Measurements from ENCODE around the gene GPR139.

GPR139 gene

DNA sequence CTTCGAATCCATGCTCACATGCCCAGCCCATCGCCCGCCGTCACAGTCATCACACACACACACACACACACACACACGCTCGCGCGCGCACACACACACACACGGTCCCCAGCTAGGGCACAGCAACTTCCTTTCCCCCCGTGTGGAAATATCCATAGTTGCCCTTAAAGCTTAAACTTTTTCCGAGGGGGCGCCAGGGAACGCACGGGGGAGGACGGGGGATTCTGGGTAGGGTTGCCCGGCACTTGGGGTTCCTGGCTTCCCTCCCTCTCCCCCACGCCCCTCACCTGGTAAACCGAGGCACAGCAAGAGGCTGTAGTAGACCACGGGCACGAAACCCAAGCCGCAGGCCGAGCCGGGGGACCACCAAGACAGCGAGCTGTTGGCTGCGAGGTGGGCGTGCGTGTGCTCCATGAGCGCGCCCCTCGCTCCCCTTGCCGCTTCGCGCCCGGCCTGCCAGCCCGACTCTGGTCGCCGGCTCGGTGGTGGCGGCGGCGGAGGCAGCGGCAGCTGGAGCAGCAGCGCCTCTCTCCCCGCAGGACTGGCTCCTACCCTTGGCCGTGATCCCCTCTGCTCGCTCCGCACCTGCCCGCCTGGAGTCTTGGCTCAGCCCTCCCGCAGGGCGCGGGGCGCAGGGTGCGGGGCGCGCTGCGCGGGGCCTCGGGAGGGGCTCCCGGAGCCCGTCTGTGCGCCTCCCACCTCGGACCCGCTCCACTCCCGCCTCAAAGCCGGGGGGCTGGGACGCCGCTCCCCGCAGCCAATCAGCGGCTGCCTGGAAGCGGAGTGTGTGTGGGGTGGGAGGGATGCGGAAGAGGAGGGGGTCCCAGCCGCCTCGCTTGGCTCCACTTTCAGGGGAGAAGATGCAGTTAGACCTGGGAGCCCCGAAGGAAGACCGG lies at the start of gene GPR139:
TSS of gene GPR139 (minus strand) at position 688 of the 896 bp plus-strand sequence. CDS start at position 414, 274 bp downstream.
- DNase-seq: no peak

DNA sequence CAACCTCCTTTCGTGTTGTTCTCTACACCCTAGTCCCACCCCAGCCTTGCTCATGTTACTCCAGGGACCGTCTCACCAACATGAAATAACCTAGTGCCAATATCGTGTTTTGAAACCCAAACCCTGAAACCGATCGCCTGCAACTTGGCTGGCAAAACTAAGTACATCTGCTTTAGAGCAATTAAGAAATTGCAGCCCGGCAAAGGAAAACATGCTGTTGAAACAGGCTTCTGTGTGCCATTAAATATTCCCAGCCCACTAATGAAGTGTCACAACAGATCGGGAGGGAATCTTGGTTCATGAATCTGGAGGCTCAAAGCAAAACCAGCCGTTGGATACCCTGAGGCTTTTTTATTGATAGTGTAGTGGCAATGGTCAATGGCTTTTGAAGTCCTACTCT lies 48.3 kb upstream of the GPR139 start:
- DNase-seq: no peak

DNA sequence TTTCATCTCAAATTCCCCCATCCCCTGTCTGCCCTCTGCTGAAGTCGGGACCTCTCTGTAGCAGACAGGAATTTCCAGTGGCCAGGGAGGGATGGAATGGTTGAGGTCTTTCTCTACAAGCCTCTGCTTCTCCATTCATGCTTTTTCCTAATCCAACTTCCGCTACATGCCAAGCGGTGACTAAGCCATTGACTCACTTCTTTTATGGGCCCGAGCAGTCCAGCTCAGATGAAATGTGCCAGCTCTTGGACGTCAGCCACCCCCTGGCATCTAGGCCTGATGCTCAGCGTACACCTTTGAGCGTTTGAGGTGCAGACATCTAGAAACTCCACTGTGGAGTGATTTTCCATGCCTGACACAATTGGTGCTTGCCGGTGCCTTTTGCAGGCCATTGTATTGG lies 40.7 kb upstream of the GPR139 start:
- no peak for DNase-seq

DNA sequence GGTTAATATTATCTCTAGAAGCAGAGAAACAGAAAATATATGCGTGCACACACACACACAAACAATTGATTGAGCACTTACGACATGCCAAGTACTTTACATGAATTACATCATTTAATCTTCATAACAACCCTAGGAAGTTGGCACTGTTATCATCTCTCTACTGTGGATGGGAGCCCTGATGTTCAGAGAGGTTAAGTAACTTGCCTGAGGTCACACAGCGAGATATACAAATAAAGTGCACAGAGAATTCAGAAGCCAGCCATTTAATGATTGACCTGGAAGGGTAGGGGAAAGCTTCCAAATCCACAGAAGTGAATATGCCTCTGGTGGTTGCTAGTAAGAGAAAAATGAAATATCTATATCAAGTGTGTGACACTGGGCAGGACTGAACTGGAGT lies 37.5 kb upstream of the GPR139 start:
- no peak for DNase-seq

DNA sequence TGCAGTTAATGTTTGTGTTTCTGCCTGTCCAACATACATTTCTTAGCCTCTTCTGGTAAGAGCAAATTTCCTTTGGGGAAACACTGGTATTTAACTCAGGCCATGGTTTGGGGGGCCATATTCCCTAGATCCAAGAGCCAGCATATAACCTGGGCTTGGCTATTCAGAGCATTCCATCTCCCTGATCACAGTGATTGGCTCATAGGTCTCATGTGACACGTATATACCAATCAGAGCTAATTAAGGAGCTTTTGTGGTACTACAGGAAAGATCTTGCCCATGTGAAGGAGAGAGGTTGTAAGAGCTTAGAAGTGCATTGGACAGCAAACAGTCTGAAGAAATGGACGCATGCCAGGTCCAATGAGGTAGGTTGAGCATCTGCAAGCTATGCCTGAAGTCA lies 33.4 kb upstream of the GPR139 start:
- DNase-seq: no peak

DNA sequence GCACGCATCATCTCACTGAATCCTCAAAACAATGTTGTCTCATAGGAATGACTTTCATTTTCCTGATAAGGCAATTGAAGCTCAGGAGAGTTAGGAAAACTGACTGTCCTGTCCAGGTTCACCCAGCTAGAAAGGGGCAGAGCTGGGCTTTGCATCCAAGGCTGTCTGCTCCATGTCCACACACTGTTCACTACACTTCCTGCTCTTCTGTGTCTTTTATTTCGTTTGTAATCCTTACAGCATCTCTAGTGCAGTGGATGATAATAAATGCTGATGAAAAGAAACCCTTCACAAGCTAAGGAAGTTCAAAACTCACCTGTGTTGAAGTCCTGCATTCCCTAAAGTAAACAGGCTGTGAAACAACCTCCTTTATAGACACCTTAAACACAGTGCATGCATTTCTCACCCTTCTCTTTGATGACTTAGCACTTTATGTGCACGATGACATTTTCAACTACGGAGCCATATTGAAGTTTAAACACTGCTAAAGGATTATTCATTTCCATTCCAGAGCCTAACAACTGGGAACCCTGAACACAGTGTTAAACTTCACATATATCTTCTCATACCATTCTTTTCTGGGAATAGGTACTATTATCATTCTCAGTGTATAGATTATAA lies 31.0 kb upstream of the GPR139 start:
- no peak for DNase-seq

DNA sequence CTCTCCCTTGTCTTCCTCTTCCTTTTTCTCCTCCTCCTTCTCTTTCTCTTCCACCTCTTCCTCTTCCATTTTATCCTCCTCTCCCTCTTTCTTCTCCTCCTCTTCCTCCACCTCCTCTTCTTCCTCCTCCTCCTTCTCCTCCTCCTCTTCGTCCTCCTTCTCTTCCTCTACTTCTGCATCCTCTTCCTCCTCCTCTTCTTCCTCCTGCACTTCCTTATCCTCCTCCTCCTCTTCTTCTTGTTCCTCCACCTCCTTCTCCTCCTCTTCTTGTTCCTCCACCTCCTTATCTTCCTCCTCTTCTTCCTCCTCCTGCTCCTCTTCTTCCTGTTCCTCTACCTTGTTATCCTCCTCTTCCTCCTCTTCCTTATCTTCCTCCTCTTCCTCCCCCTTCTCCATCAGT lies 28.8 kb upstream of the GPR139 start:
- DNase-seq: no peak

DNA sequence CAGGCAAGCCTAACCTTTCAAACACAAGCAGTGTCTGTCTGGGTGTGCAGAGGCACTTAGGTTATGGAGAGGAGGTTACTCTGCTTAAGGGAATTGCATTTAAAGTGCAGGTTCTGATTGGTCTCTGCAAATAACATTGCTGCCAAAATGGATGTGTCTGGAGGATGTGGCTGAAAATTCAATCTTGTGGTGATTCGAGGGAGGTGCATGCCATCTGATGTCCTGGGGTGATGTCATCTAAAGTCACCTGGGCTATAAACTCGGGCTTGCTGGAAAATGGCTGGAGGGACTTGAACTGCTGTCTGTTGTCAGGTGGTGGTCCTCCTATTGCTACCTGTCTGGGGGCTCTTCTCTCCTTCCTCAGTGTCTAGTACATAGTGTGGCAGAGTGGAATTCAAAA lies 28.3 kb upstream of the GPR139 start:
- DNase-seq: no peak

DNA sequence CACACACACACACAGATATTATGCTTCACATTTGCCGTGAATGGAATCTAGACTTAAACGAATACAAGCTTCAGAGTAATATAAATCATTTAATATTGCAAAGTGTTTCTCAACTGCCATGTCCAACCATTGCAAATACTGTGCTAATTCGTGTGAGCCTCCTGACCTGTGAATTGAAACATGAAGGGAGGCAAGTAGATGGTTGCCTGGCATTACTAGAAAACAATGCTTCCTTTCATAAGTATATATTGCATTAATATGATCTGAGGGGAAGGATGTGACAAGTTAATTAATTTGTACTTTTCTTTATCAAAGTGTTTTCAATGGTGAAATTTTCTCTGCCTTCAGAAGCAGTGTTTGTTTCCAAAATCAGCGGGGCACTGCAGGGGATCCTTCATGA lies 25.7 kb upstream of the GPR139 start:
- no peak for DNase-seq

DNA sequence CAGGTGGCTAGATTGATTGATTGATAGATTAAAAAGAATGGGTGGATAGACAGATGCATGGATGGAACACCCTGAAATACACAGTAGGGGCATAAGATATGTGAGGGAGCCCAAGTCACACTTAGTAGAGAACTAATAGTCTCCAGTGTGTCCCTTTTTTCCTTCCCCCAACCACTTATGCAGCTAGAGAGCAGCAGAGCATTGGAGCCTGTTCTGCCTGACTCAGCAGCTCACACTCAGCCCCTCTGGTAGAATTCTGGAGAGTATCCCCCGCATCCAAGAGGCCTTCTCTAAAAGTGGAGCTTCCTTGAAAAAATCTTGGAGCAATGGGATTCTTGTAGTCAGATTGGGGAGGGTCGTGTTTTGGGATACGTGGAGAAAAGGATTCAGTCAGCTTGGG lies 20.5 kb upstream of the GPR139 start:
- no peak for DNase-seq

DNA sequence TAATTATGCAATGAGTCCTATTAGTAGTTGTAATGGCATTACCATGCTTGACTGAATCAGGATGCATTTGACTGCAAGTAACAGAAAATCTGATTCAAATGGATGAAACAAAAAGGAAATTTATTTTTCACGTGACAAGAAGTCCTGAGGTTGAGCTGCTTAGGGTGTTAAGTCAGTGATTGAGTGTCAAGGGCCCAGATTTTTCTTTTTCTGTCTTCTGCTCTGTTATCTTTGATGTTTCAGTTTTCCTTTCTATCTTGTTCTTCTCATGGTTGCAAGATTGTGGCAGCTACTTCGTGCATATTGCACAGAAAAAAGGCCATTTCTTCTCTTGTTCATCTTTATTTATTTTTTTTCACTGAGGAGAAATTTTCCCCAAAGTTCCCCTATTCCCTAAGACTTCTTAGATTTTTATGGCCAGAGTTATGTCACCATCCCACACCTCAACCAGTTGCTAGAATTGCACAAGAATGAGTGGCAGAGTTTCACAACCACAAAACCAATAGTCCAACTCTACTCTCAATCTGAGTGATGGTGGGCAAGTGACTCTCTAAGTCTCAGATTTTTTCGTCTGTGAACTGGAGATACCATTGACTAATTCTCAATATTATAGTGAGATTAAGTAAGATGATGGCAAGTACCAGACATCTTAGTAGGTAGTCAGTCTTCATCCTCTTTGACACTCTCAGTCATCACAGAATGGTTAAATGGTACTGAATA lies 15.7 kb upstream of the GPR139 start:
- no peak for DNase-seq

DNA sequence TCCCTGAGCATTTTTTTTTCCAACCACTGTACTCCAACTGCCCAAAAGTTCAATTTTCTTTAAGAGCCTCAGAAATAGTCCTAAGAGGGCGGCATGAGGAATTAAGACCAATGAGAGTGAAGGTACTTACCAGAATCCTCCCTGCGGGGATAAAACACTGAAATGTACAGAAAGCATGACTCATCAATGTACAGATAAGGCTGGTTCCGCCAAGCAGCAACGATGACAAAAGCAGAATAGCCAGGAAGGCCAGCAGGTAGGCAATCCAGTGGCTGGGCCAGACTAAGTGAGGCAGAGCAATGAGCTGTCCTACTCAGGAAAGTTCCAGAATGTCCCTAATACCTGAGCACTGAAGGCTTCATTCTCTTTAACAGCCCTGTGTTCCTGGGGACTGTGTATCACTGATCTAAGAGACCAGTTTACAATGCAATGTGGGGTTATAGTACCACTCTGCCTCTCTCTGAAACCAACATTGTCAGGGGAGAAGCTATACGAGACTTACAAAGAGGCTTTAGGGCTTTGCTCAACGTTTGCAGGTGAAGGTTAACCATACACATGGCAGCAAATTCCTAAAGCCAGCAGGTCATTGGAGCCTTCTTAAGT lies 11.0 kb upstream of the GPR139 start:
- no peak for DNase-seq

DNA sequence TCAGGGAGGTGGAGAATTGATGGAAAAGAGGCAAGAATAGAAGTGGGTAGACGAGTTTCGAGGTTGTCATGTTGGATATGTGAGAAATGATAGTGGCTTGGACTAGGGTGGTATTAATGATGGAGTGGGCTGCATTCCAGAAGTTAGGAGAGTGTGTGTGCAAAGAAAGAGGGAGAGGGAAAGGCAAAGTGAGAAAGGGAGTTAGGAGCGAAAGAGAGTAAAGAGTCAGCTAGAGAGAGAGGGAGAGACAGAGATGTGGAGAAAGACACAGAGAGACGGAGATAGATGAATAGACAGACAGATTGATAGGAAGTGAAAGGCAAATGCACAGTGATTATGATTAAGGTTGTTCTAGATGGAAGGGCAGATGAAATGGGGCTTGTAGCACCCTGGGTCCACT lies 5.4 kb upstream of the GPR139 start:
- no peak for DNase-seq

DNA sequence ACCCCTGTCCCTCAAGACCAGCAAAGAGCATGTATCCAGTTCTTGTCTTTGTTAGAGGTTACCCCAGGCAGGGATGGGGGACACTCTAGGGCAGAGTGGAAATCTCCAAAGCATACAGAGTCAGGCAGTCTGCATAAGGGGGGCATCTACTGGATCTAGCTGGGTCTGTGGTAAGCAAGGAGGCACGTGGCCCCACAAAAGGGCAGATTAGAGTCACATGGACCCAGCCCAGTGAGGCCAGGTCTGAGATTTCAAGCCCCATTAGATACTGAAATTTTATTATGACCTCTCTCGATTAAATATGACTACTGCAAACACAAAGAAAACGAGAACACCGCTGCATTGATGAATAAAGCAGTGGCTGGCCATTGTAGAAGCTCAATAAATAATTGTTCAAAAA lies 1.6 kb upstream of the GPR139 start:
- DNase-seq: no peak

DNA sequence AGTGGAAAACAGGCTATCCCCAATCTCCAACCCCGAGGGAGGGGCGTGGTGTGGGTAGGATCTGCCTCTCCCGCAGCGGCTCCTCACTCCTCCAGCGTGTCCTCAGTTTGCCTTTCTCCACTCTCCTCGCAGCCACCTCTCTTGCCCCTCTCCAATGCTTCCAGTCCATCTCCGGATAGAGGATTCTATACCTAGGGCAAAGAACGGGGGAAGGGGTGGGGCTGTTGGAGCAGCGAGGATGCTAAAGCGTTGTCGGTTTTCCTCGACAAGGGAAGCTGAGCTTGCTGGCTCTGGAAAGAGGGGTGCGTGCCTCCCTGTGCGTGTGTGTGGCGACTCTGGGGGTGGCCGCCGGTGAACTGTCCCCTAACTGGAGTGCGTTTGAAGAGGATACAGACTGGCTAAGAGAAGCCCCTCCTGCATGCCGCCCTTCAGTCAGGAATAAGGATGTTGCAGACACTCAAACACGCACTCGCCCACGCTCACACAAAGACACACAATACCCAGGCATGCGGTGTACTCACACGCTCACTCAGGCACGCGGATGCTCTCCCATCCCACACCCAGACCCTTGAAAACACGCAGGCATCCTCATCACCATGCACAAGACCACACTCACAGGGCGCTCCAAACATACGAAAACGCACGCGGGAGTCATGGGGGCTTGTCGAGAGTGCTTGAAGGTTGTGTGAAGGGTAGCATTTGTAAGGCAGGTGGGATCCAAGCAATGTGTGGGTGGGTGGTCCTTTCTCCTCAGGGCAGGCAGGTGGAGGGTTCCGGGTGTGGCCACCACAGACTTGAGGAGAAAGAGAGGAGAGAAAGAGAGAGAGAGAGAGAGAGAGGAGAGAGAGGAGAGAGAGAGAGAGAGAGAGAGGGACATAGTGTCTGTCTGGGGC lies 655 bp upstream of the GPR139 start:
- no peak for DNase-seq

DNA sequence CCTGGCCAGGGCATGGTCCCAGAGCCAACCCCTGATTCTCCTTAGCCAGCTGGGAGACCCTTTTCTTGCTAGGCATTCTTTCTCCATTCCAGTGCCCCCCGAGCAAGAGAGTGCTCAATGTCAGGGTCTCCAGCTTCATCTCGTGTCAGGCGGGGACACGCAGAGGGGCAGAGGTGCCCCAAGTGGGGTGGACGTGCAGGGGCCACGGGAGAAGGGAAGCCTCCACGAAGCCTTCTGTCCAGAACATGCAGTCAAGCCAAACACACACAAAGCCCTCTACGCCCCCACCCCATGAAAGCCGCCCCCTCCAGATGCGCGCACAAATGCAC lies 852 bp downstream of the GPR139 start:
- no peak for DNase-seq

DNA sequence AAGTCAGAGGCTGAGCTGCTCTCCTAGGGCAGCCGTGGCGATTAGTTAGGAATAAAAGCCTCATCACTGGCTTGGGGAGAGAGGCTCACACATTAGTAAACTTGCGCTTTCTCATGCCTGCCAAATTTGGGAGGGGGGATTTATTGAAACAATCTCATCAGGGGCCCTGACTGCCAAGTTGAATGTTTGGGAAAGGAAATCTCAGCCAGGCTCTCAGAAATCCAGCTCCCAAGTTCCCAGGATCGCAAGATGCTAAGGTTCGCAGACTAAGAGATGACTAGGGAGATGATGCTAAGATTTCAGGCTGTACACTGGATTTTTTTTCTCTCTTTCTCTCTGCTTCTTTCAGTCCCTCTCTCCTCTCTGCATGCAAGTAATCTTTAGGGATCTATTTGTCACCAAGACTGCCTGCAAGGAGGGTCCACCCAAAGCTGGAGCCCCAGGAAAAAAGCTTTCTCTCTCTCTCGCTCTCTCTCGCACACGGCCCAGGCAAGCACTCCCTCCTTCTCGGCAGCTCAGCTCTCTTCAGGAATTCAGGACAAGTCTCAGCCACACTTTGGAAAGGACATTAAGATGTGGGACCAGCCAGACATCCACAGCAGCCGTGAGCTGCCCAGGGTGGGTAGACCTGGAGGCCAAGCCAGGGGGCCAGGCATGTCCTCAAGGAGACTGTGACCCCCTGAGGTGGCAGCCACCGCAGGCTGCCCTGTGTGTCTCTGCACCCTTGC lies 1.4 kb downstream of the GPR139 start:
- no peak for DNase-seq

DNA sequence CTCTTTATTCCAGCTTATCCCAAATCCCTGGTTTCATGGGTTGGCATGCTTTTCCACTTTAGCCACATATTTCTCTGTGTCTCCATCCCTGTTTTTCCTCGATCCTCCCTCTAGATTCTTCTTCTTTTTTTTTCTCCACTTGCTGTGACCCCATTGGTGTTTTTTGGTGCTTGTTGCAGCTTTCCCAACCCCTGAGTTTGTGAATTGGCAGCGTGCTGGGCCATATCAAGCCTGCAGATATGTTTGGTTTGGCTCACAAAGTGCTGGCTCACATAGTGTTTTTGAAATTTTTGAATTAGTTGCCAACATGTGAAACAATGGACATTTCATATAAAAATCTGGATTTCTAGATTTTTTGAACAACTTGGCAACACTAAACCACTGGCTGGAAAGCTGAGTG lies 8.8 kb downstream of the GPR139 start:
- no peak for DNase-seq

DNA sequence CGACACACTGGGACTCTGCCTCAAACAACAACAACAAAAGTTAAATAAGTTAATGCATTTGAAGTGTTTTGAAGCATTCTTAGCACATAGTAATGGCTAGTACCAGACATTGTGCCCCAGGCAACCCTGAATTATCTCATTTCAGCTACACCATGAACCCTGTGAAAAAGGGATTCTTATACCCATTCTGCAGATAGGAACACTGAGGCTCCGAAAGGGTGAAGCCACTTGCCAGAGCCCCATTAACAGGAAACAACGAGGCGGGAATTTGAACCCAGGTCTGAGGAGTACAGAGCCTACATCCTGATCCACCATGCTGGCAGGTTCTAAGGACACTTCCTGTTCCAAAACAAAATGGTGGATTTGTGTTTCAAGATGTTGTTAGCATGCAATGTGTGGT lies 9.2 kb downstream of the GPR139 start:
- no peak for DNase-seq

DNA sequence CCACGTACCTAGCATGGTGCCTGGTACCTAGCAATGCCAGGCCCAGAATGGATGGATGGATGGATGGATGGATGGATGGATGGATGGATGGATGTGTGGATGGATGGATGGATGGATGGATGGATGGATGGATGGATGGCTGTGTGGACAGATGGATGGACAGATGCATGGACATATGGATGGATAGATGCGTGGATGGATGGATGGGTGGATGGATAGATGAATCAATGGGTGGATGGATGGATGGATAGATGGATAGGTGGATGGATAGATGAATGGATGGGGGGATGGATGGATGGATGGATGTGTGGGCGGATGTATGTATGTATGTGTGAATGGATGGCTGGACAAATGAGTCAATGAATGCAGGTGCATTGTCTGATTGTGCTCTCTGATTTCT lies 12.6 kb downstream of the GPR139 start:
- no peak for DNase-seq

DNA sequence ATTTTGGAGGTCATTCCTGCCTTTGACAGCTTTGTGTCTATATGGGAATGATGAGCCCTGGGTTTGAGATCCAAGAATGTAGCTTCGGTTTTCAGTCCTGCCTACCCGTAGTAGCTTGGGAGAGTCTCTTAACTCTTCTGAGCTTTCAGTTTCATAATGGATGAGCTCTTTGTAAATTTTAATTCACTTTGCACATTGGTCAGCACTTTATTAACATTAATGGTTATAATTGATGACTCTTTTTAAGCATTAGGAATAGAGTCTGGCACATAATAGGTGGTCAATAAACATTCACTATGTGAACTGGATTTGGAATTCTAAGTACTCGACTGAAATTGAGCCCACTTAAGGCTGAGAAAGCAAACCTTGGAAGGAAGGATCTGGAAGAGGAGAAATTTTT lies 17.3 kb downstream of the GPR139 start:
- DNase-seq: no peak

DNA sequence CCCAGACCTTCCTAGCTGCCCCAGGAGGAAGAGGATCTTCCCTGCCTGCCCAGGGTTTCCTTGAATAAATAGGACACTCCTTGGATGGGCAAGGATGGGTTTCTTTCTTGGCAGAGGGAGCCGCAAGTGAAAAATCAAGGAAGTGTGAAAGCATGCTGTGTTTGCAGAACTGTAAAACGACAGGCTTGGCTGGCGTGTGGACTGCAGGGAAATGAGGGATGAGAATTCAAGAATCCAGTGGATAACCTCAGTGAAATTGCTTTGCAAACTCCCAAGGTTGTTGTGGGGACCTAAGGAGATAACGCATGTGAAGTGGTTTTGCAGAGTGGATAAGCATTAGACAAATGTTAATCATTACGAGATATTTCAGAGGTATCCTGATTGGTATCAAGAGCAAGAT lies 20.4 kb downstream of the GPR139 start:
- no peak for DNase-seq
